Measurements from ENCODE around the gene THSD8. TPM values are rescaled to one million over a fixed set of nuclear protein-coding genes. Genes with fewer than 3 reads are reported as not detected.
A peak's percentile ranks its signal among the peaks of the same experiment; 100 is the strongest.

The THSD8 gene
- 19.0 and 19.9 TPM in 2 replicates for polyA plus RNA-seq (2013)

DNA sequence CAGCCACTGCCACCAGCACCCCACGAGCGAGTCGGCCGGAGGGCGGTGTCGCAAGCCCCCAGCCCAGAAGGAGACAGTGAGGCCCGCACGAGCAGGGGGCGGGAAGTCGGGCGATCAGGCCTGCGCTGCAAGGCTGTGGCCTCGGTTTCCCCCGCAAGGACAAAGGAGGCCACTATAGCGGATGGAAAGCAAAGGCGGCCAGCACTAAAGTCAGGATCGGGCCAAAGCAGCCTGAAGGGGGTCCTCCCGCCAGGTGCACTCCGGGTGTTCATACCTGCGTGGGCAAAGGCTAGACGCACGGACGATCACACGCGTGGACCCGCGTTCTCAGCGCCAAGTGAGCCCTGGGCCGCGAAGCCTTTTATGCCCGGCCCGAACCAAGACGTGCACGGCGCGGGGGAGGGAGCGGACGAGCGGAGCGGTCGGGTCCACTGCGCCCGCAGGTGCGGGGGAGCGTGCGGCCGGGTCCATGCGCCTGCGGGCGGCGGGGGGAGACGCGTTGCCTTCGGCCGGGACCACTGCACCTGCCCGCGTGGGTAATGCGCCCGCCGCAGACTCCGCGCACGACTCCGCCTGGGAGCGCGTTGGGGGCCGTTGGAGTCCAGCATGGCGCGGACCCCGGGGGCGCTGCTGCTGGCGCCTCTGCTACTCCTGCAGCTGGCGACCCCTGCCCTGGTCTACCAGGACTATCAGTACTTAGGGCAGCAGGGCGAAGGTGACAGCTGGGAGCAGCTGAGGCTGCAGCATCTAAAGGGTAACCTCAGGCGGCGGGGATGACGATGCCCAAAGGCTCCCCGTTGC is at the start of gene THSD8, which contains the start of gene PRDX2:
Gene THSD8 (plus strand): TSS at position 604 of the 801 bp plus-strand sequence. CDS start 3 bp downstream, at position 607.
Gene PRDX2 (minus strand): TSS at position 335 of the 801 bp plus-strand sequence. CDS start 539 bp downstream, outside the sequence.
- Histone ChIP-seq H3K9ac (ENCODE audit: low read length) (peak within 1 kb of the TSS; percentile 87), H3K14ac (ENCODE audit: low read length) (peak within 1 kb of the TSS; percentile 25), H2BK5ac (ENCODE audit: low read depth, low read length, poor library complexity) (no peak within 1 kb of the TSS), H3K4ac (ENCODE audit: low read depth, low read length) (peak within 1 kb of the TSS; percentile 20), H3K4me3 (ENCODE audit: low read depth, low read length) (peak within 1 kb of the TSS; percentile 94), H3K79me1 (ENCODE audit: low read length) (peaks cover 11% of the 10 kb centered on the region), H3K27me3 (ENCODE audit: insufficient read depth, low read length) (no peaks in the 10 kb centered on the region), H2AK5ac (ENCODE audit: low read length) (no peak within 1 kb of the TSS), H2BK12ac (ENCODE audit: low read length) (no peak within 1 kb of the TSS), H4K12ac (ENCODE audit: low read depth, low read length) (peak within 1 kb of the TSS; percentile 3), H3K4me2 (ENCODE audit: low read length) (peak within 1 kb of the TSS; percentile 92), H4K91ac (ENCODE audit: low read depth, low read length) (peak within 1 kb of the TSS; percentile 54), H3K23ac (ENCODE audit: low read length) (no peak within 1 kb of the TSS), H4K8ac (ENCODE audit: low read depth, low read length) (peak within 1 kb of the TSS; percentile 63), H3K4me1 (ENCODE audit: control insufficient read depth in 1 of 2, insufficient read depth in 2 of 2, low read length in 2 of 2) (peaks cover 6 to 15% of the 10 kb centered on the region in 2 experiments), H3K9me3 (ENCODE audit: insufficient read depth, low read depth, low read length) (no peaks in the 10 kb centered on the region), H2BK120ac (ENCODE audit: insufficient read depth, low read length, poor library complexity) (peak within 1 kb of the TSS; percentile 0), H3K18ac (ENCODE audit: low read length) (peak within 1 kb of the TSS; percentile 13), H3K27ac (ENCODE audit: low read depth, low read length) (no peak within 1 kb of the TSS), H3K36me3 (ENCODE audit: control insufficient read depth in 1 of 2, insufficient read depth in 2 of 2, low read length in 2 of 2) (peaks cover 17% of the 10 kb centered on the region in 2 experiments), H3K79me2 (ENCODE audit: control insufficient read depth, insufficient read depth, low read length, poor library complexity) (peaks cover 8% of the 10 kb centered on the region), H2AFZ (ENCODE audit: insufficient read depth, low read length, poor library complexity) (peak within 1 kb of the TSS; percentile 88)
- peak in 1 of 2 donors; percentile 84 for DNase-seq
- WGBS (ENCODE audit: extremely low coverage, insufficient coverage, insufficient read length), result no CpG with 5 or more reads among the region's 78 CpGs

DNA sequence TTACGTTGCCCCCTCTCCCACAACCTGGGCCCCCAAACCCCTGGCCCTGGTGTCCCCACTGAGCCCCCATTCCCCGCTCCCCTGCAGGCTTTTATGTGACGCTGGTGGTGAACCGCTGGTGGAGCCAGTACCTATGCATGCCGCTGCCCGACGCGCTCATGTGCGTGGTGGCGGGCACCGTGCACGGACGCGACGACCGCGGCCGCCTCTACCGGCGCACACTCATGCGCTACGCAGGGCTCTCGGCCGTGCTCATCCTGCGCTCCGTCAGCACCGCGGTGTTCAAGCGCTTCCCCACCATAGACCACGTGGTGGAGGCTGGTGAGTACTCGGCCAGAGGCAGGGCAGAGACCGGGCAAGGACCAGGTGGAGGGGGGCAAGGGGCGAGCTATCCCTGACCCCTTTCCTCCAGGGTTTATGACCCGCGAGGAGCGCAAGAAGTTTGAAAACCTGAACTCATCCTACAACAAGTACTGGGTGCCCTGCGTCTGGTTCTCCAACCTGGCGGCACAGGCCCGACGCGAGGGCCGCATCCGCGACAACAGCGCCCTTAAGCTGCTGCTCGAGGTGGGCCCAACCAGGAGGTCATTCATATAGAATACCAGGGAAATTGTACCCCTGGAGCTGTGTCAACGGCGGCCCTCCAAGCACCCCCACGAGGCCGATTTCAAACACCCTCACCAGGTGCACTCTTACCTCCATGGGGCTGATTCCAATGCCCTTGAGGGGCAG is 47.2 kb upstream of the THSD8 start:
- no peak overlapping the region for H3K4me2 ChIP-seq (ENCODE audit: low read length)
- H2AFZ ChIP-seq (ENCODE audit: insufficient read depth, low read length, poor library complexity), result no peak overlapping the region
- no peak overlapping the region for H3K4ac ChIP-seq (ENCODE audit: low read depth, low read length)
- H4K91ac ChIP-seq (ENCODE audit: low read depth, low read length), result no peak overlapping the region
- H3K4me3 ChIP-seq (ENCODE audit: low read depth, low read length), result no peak overlapping the region
- no peak overlapping the region for H2BK120ac ChIP-seq (ENCODE audit: insufficient read depth, low read length, poor library complexity)
- H3K79me2 ChIP-seq (ENCODE audit: control insufficient read depth, insufficient read depth, low read length, poor library complexity), result no peaks in the 10 kb centered on the region
- no peak overlapping the region for H4K8ac ChIP-seq (ENCODE audit: low read depth, low read length)
- no peaks in the 10 kb centered on the region for H3K79me1 ChIP-seq (ENCODE audit: low read length)
- H3K14ac ChIP-seq (ENCODE audit: low read length), result no peak overlapping the region
- no peaks in the 10 kb centered on the region for H3K27me3 ChIP-seq (ENCODE audit: insufficient read depth, low read length)
- no peak overlapping the region for H3K18ac ChIP-seq (ENCODE audit: low read length)
- H3K4me1 ChIP-seq (ENCODE audit: control insufficient read depth in 1 of 2, insufficient read depth in 2 of 2, low read length in 2 of 2), result peaks cover 0 to 7% of the 10 kb centered on the region in 2 experiments
- no peak overlapping the region for H3K27ac ChIP-seq (ENCODE audit: low read depth, low read length)
- peaks cover 3% of the 10 kb centered on the region for H3K9me3 ChIP-seq (ENCODE audit: insufficient read depth, low read depth, low read length)
- no peak overlapping the region for H3K23ac ChIP-seq (ENCODE audit: low read length)
- no CpG with 5 or more reads among the region's 50 CpGs for WGBS (ENCODE audit: extremely low coverage, insufficient coverage, insufficient read length)
- H3K9ac ChIP-seq (ENCODE audit: low read length), result no peak overlapping the region
- H4K12ac ChIP-seq (ENCODE audit: low read depth, low read length), result no peak overlapping the region
- no peak for DNase-seq
- no peak overlapping the region for H2BK12ac ChIP-seq (ENCODE audit: low read length)
- no peak overlapping the region for H2AK5ac ChIP-seq (ENCODE audit: low read length)
- H3K36me3 ChIP-seq (ENCODE audit: control insufficient read depth in 1 of 2, insufficient read depth in 2 of 2, low read length in 2 of 2), result no peaks in the 10 kb centered on the region
- no peak overlapping the region for H2BK5ac ChIP-seq (ENCODE audit: low read depth, low read length, poor library complexity)

DNA sequence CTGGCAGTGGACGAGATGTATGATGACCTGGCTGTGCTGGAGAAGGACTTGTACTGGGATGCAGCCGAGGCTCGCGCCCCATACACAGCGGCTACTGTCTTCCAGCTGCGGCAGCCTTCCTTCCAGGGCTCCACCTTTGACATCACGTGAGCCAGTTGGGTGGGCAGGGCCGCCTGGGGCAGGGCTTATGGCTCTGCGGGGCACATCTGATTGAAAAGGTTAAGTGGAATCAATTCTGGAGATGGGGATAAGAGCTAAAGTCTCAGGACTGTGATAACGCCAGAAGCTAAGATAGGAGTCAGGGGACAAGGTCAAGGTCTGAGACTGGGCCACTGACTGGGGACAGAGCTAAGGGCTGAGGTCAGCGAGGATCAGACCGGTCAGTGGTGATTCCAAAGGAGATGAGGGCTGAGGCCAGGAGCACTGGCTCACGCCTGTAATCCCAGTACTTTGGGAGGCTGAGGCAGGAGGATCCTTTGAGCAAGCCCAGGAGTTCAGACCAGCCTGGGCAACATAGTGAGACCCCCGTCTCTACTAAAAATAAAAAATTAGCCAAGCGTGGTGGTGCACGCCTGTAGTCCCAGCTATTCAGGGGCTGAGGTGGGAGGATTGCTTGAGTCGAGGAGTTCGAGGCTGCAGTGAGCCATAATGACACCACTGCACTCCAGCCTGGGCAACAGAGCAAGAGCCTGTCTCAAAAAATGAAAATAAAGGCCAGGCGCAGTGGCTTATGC is 45.6 kb upstream of the THSD8 start:
- WGBS (ENCODE audit: extremely low coverage, insufficient coverage, insufficient read length), result no CpG with 5 or more reads among the region's 19 CpGs
- Histone ChIP-seq H2BK12ac (ENCODE audit: low read length) (no peak overlapping the region), H3K23ac (ENCODE audit: low read length) (no peak overlapping the region), H3K36me3 (ENCODE audit: control insufficient read depth in 1 of 2, insufficient read depth in 2 of 2, low read length in 2 of 2) (no peaks in the 10 kb centered on the region), H3K79me2 (ENCODE audit: control insufficient read depth, insufficient read depth, low read length, poor library complexity) (no peaks in the 10 kb centered on the region), H4K91ac (ENCODE audit: low read depth, low read length) (no peak overlapping the region), H3K4me3 (ENCODE audit: low read depth, low read length) (no peak overlapping the region), H4K8ac (ENCODE audit: low read depth, low read length) (no peak overlapping the region), H3K14ac (ENCODE audit: low read length) (no peak overlapping the region), H2AFZ (ENCODE audit: insufficient read depth, low read length, poor library complexity) (no peak overlapping the region), H2AK5ac (ENCODE audit: low read length) (no peak overlapping the region), H2BK120ac (ENCODE audit: insufficient read depth, low read length, poor library complexity) (no peak overlapping the region), H2BK5ac (ENCODE audit: low read depth, low read length, poor library complexity) (no peak overlapping the region), H3K27ac (ENCODE audit: low read depth, low read length) (no peak overlapping the region), H3K27me3 (ENCODE audit: insufficient read depth, low read length) (no peaks in the 10 kb centered on the region), H3K4ac (ENCODE audit: low read depth, low read length) (no peak overlapping the region), H3K4me1 (ENCODE audit: control insufficient read depth in 1 of 2, insufficient read depth in 2 of 2, low read length in 2 of 2) (peaks cover 0 to 7% of the 10 kb centered on the region in 2 experiments), H4K12ac (ENCODE audit: low read depth, low read length) (no peak overlapping the region), H3K18ac (ENCODE audit: low read length) (no peak overlapping the region), H3K9ac (ENCODE audit: low read length) (no peak overlapping the region), H3K4me2 (ENCODE audit: low read length) (no peak overlapping the region), H3K79me1 (ENCODE audit: low read length) (no peaks in the 10 kb centered on the region), H3K9me3 (ENCODE audit: insufficient read depth, low read depth, low read length) (peaks cover 3% of the 10 kb centered on the region)
- peak in 1 of 2 donors; percentile 53 for DNase-seq
